Caco-2 (cell line): ENCODE measurements around the gene CDKN2B-AS1. TPM values are rescaled to one million over a fixed set of nuclear protein-coding genes. Genes with fewer than 3 reads are reported as not detected.

Source experiments
- BruUV-seq: library from RNA; stranded (reverse); fragments of 400-500 nt; replicated peaks from 2 replicates; lab custom pipeline; 2021; lab: Mats Ljungman, UMichigan
- CTCF ChIA-PET: fragments of 300-600 bp; sonication (Branson Sonifier 250); formaldehyde crosslinking; loops from one replicate; lab custom pipeline; 2022; ENCODE audit warnings: antibody characterized with exemption; lab: Charles Lee
- POLR2A ChIA-PET: fragments of 300-600 bp; sonication (Branson Sonifier 250); formaldehyde crosslinking; loops from one replicate; lab custom pipeline; 2022; ENCODE audit warnings: antibody characterized with exemption; lab: Charles Lee
- DNase-seq, 2 experiments: peaks; one replicate each; pipeline versions ENCODE4 v3.0.0 to v3.0.0-alpha.2; 2020 to 2022
- H3K27me3 ChIP-seq: replicated peaks from 2 replicates; pipeline ENCODE4 v1.6.0; 2011; ENCODE audit warnings: low read length; ENCODE audit not compliant: control insufficient read depth, insufficient read depth
- H3K36me3 ChIP-seq: 2 replicates; pipeline ENCODE4 v1.5.1; 2011; ENCODE audit warnings: low read length; ENCODE audit not compliant: control insufficient read depth, insufficient read depth
- H3K4me1 ChIP-seq: fragments of 250-450 bp; sonication (Bioruptor Pico); 2 replicates; pipeline ENCODE4 v1.5.1; 2020; ENCODE audit warnings: mild to moderate bottlenecking
- H3K4me3 ChIP-seq: 2 replicates; pipeline ENCODE4 v1.5.1; 2011; ENCODE audit warnings: low read depth, mild to moderate bottlenecking, control low read depth, low read length
- H3K9me3 ChIP-seq: fragments of 250-450 bp; sonication (Bioruptor Pico); 2 replicates; pipeline ENCODE4 v1.5.1; 2020; ENCODE audit warnings: mild to moderate bottlenecking, moderate library complexity
- H3K27ac Mint-ChIP-seq: one replicate; pipeline ENCODE4 v1.8.0; 2022; ENCODE audit warnings: mixed read lengths; ENCODE audit not compliant: unreplicated experiment
- H3K27me3 Mint-ChIP-seq: one replicate; pipeline ENCODE4 v1.8.0; 2022; ENCODE audit warnings: mixed read lengths; ENCODE audit not compliant: insufficient read depth, unreplicated experiment
- H3K36me3 Mint-ChIP-seq: one replicate; pipeline ENCODE4 v1.8.0; 2022; ENCODE audit warnings: mild to moderate bottlenecking, mixed read lengths; ENCODE audit not compliant: insufficient read depth, unreplicated experiment
- H3K4me1 Mint-ChIP-seq: one replicate; pipeline ENCODE4 v1.8.0; 2022; ENCODE audit warnings: low read depth, mixed read lengths; ENCODE audit not compliant: unreplicated experiment
- H3K4me3 Mint-ChIP-seq: one replicate; pipeline ENCODE4 v1.8.0; 2022; ENCODE audit warnings: mild to moderate bottlenecking, moderate library complexity, mixed read lengths; ENCODE audit not compliant: unreplicated experiment
- H3K9me3 Mint-ChIP-seq: one replicate; pipeline ENCODE4 v1.8.0; 2022; ENCODE audit warnings: mixed read lengths; ENCODE audit not compliant: unreplicated experiment
- intact Hi-C: fragments of 100-400 bp; cut with micrococcal nuclease; formaldehyde crosslinking; loops from one replicate; pipeline ENCODE4 v1.10.0; 2022; ENCODE audit not compliant: unreplicated experiment
- total RNA-seq: library from RNA; stranded (reverse); gene quantifications from 2 replicates; pipeline ENCODE4 v1.2.3, GENCODE V29; 2022
- TF ChIP-seq, protein P1 (sequence below), 2 experiments: fragments of 200-600 bp in 1 of 2; IDR thresholded peaks; 1 replicate in 1 of 2; 2 replicates in 1 of 2; pipeline versions ENCODE4 v1.5.1 to v1.8.0; 2011 to 2022; ENCODE audit warnings: antibody characterized with exemption in 1 of 2, control low read depth in 1 of 2, inconsistent platforms in 1 of 2, low read depth in 1 of 2, low read length in 1 of 2, mild to moderate bottlenecking in 1 of 2, moderate library complexity in 1 of 2; ENCODE audit not compliant: insufficient read depth in 1 of 2, severe bottlenecking in 1 of 2, unreplicated experiment in 1 of 2

Gene CDKN2B-AS1
- total RNA-seq, 1 experiment from 2014 or later: 1.2 TPM

DNA sequence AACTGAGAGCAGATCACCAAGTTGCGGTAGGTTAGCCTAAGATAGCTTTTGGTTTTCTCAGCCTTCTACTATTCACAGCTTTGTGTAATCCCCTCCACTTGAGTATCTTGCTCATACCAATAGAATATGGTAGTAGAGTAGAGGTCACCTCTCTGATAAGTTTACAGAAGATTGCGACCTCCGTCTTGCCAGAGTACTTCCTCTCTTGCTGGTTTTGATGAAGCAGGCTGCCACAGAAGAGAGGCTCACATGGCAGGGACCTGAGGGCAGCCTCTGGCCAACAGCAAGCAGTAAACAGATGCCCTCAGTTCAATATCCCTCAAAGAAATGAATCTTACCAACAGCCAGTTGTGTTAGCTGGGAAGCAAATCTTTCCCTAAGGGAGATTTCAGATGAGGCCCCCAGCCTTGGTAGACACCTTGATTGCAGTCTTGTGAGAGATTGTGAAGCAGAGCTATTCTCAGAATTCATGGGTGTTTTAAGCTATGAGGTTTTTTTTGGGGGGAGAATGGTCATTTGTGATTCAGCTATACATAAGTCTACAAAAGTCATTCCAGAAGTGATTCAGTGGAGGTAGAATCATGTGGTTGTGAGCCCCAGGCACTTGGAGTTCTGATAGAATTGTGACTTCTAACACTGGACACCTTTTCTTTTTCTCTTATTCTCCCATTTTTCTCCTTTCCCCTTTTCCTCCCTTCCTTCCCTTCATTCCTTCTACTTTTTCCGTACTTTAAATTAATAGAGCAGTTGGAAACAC lies 37.2 kb downstream of the CDKN2B-AS1 start:
- no TSS peak for BruUV-seq
- peaks cover 9% of the 10 kb centered on the region for H3K4me1 ChIP-seq
- H3K4me3 ChIP-seq: no peak overlapping the region
- H3K27me3 ChIP-seq: no peaks in the 10 kb centered on the region
- H3K4me1 Mint-ChIP-seq: peaks cover 8% of the 10 kb centered on the region
- CTCF ChIA-PET: no interaction called here
- H3K27me3 Mint-ChIP-seq: no peaks in the 10 kb centered on the region
- intact Hi-C loops: no loop called here
- TF ChIP-seq, protein P1, sequence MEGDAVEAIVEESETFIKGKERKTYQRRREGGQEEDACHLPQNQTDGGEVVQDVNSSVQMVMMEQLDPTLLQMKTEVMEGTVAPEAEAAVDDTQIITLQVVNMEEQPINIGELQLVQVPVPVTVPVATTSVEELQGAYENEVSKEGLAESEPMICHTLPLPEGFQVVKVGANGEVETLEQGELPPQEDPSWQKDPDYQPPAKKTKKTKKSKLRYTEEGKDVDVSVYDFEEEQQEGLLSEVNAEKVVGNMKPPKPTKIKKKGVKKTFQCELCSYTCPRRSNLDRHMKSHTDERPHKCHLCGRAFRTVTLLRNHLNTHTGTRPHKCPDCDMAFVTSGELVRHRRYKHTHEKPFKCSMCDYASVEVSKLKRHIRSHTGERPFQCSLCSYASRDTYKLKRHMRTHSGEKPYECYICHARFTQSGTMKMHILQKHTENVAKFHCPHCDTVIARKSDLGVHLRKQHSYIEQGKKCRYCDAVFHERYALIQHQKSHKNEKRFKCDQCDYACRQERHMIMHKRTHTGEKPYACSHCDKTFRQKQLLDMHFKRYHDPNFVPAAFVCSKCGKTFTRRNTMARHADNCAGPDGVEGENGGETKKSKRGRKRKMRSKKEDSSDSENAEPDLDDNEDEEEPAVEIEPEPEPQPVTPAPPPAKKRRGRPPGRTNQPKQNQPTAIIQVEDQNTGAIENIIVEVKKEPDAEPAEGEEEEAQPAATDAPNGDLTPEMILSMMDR (IDR thresholded peaks at IDR 0.05; ENCODE audit: insufficient read depth in 1 of 2, low read depth in 1 of 2, low read length in 1 of 2, severe bottlenecking in 1 of 2, unreplicated experiment in 1 of 2): no peak
- POLR2A ChIA-PET: no interaction called here
- DNase-seq: no peak
- no peaks in the 10 kb centered on the region for H3K9me3 Mint-ChIP-seq
- H3K36me3 Mint-ChIP-seq: no peaks in the 10 kb centered on the region
- H3K4me3 Mint-ChIP-seq: no peak overlapping the region
- no peaks in the 10 kb centered on the region for H3K9me3 ChIP-seq
- no peak overlapping the region for H3K27ac Mint-ChIP-seq
- no peaks in the 10 kb centered on the region for H3K36me3 ChIP-seq

DNA sequence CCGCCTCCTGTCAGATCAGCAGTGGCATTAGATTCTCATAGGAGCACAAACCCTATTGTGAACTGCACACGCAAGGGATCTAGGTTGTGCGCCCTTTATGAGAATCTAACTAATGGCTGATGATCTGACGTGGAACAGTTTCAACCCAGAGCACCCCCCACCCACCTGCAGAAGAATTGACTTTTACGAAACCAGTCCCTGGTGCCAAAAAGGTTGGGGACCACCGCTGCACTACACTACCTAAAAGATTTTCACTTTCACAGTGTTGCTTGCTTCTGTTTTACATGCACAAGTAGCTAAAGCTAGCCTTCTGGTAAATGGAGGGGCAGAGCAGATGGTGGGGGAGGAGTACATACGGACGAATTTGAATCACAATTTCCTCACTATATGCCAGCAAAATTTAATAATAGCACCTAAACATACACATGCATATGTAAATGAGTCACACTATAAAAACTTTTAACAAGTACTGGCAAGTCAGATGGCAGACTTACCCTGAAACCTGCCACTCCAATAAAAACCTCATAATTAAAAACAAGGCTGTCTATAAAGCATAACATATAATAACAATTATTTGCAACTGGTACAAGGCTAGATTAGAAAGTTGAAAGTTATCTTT lies 38.5 kb downstream of the CDKN2B-AS1 start:
- no peak overlapping the region for H3K4me3 Mint-ChIP-seq
- Histone ChIP-seq H3K36me3 (no peaks in the 10 kb centered on the region), H3K27me3 (no peaks in the 10 kb centered on the region), H3K4me1 (peaks cover 9% of the 10 kb centered on the region), H3K4me3 (no peak overlapping the region), H3K9me3 (no peaks in the 10 kb centered on the region)
- H3K4me1 Mint-ChIP-seq: peaks cover 8% of the 10 kb centered on the region
- no peak for DNase-seq
- ChIA-PET CTCF (no interaction called here), POLR2A (no interaction called here)
- no peaks in the 10 kb centered on the region for H3K27me3 Mint-ChIP-seq
- intact Hi-C loops: no loop called here
- H3K9me3 Mint-ChIP-seq: no peaks in the 10 kb centered on the region
- no TSS peak for BruUV-seq
- no peaks in the 10 kb centered on the region for H3K36me3 Mint-ChIP-seq
- H3K27ac Mint-ChIP-seq: no peak overlapping the region
- TF ChIP-seq, protein P1 (IDR thresholded peaks at IDR 0.05; ENCODE audit: insufficient read depth in 1 of 2, low read depth in 1 of 2, low read length in 1 of 2, severe bottlenecking in 1 of 2, unreplicated experiment in 1 of 2): no peak

DNA sequence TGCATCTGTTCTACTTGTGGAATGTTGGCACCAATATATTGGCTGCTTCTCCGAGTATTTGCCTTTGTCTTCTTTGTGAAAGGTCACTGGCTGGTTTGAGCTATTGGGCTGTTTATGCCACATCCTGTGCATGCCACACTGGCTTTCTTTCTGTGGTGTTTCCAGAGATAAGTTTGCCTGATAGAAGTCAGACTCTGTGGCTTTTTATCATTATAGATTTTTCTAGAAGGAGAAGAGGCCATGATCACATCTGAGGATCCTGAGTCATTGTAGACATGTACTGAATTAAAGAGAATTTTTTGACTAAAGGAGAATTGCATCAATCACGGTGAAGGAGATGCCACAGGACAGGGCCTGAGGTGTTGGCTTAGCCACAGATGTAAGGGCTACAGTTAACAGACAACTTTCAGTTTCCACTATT lies 41.0 kb downstream of the CDKN2B-AS1 start:
- Histone ChIP-seq H3K9me3 (no peaks in the 10 kb centered on the region), H3K4me3 (no peak overlapping the region), H3K36me3 (no peaks in the 10 kb centered on the region), H3K27me3 (no peaks in the 10 kb centered on the region), H3K4me1 (peaks cover under 1% of the 10 kb centered on the region)
- H3K27ac Mint-ChIP-seq: no peak overlapping the region
- H3K9me3 Mint-ChIP-seq: no peaks in the 10 kb centered on the region
- no peak overlapping the region for H3K4me3 Mint-ChIP-seq
- no TSS peak for BruUV-seq
- H3K4me1 Mint-ChIP-seq: no peaks in the 10 kb centered on the region
- TF ChIP-seq, protein P1 (IDR thresholded peaks at IDR 0.05; ENCODE audit: insufficient read depth in 1 of 2, low read depth in 1 of 2, low read length in 1 of 2, severe bottlenecking in 1 of 2, unreplicated experiment in 1 of 2): no peak
- ChIA-PET CTCF (no interaction called here), POLR2A (no interaction called here)
- intact Hi-C loops: no loop called here
- DNase-seq: no peak
- H3K27me3 Mint-ChIP-seq: no peaks in the 10 kb centered on the region
- no peaks in the 10 kb centered on the region for H3K36me3 Mint-ChIP-seq
